Trophoblast cell (in vitro differentiated cells and primary cell): ENCODE measurements around the gene CACNA1B.

Experiments used
- DNase-seq, 2 donors: peaks; one replicate each; pipeline ENCODE4 v3.0.0-alpha.2; 2016
- H2AFZ ChIP-seq: 2 replicates; pipeline ENCODE4 v1.6.1; 2013; ENCODE audit warnings: low read length, moderate library complexity, mild to moderate bottlenecking; ENCODE audit not compliant: insufficient read depth, poor library complexity
- H2AK5ac ChIP-seq: 2 replicates; pipeline ENCODE4 v1.6.1; 2013; ENCODE audit warnings: mild to moderate bottlenecking, low read length
- H2BK120ac ChIP-seq: 2 replicates; pipeline ENCODE4 v1.6.1; 2013; ENCODE audit warnings: low read length, mild to moderate bottlenecking, moderate library complexity; ENCODE audit not compliant: insufficient read depth, poor library complexity
- H2BK12ac ChIP-seq: 2 replicates; pipeline ENCODE4 v1.6.1; 2013; ENCODE audit warnings: mild to moderate bottlenecking, low read length, moderate library complexity
- H2BK5ac ChIP-seq: 2 replicates; pipeline ENCODE4 v1.6.1; 2013; ENCODE audit warnings: low read length, low read depth, moderate library complexity, mild to moderate bottlenecking; ENCODE audit not compliant: poor library complexity
- H3K14ac ChIP-seq: 2 replicates; pipeline ENCODE4 v1.6.1; 2013; ENCODE audit warnings: mild to moderate bottlenecking, low read length
- H3K18ac ChIP-seq: 2 replicates; pipeline ENCODE4 v1.6.1; 2013; ENCODE audit warnings: mild to moderate bottlenecking, low read length
- H3K23ac ChIP-seq: 2 replicates; pipeline ENCODE4 v1.6.1; 2013; ENCODE audit warnings: low read length
- H3K27ac ChIP-seq: 2 replicates; pipeline ENCODE4 v1.5.1; 2013; ENCODE audit warnings: low read depth, mild to moderate bottlenecking, inconsistent platforms, low read length, moderate library complexity
- H3K27me3 ChIP-seq: 2 replicates; pipeline ENCODE4 v1.6.1; 2013; ENCODE audit warnings: inconsistent platforms, mild to moderate bottlenecking, low read length, moderate library complexity; ENCODE audit not compliant: insufficient read depth
- H3K36me3 ChIP-seq, 2 experiments: 1 replicate in 1 of 2; 2 replicates in 1 of 2; pipeline ENCODE4 v1.6.1; 2013; ENCODE audit warnings: low read length in 2 of 2, mild to moderate bottlenecking in 2 of 2, moderate library complexity in 1 of 2; ENCODE audit not compliant: insufficient read depth in 2 of 2, control insufficient read depth in 1 of 2
- H3K4ac ChIP-seq: 2 replicates; pipeline ENCODE4 v1.6.1; 2013; ENCODE audit warnings: low read depth, mild to moderate bottlenecking, low read length, moderate library complexity
- H3K4me1 ChIP-seq, 2 experiments: 1 replicate in 1 of 2; 2 replicates in 1 of 2; pipeline ENCODE4 v1.6.1; 2013; ENCODE audit warnings: low read length in 2 of 2, mild to moderate bottlenecking in 2 of 2, moderate library complexity in 1 of 2; ENCODE audit not compliant: insufficient read depth in 2 of 2, control insufficient read depth in 1 of 2
- H3K4me2 ChIP-seq: 2 replicates; pipeline ENCODE4 v1.6.1; 2013; ENCODE audit warnings: inconsistent platforms, mild to moderate bottlenecking, low read length, moderate library complexity
- H3K4me3 ChIP-seq: 2 replicates; pipeline ENCODE4 v1.5.1; 2013; ENCODE audit warnings: mild to moderate bottlenecking, low read depth, low read length, inconsistent platforms
- H3K79me1 ChIP-seq: one replicate; pipeline ENCODE4 v1.6.1; 2013; ENCODE audit warnings: low read length
- H3K79me2 ChIP-seq: 2 replicates; pipeline ENCODE4 v1.6.1; 2013; ENCODE audit warnings: low read length, mild to moderate bottlenecking; ENCODE audit not compliant: control insufficient read depth, insufficient read depth, poor library complexity
- H3K9ac ChIP-seq: 2 replicates; pipeline ENCODE4 v1.6.1; 2013; ENCODE audit warnings: mild to moderate bottlenecking, low read length
- H3K9me3 ChIP-seq: 2 replicates; pipeline ENCODE4 v1.6.1; 2013; ENCODE audit warnings: low read depth, mild to moderate bottlenecking, control low read depth, inconsistent platforms, low read length; ENCODE audit not compliant: insufficient read depth
- H4K12ac ChIP-seq: 2 replicates; pipeline ENCODE4 v1.6.1; 2013; ENCODE audit warnings: low read depth, mild to moderate bottlenecking, low read length, moderate library complexity
- H4K8ac ChIP-seq: 2 replicates; pipeline ENCODE4 v1.6.1; 2013; ENCODE audit warnings: low read depth, mild to moderate bottlenecking, low read length, moderate library complexity
- H4K91ac ChIP-seq: one replicate; pipeline ENCODE4 v1.6.1; 2013; ENCODE audit warnings: low read depth, mild to moderate bottlenecking, low read length, moderate library complexity
- WGBS: extraction: QIAGEN DNeasy Blood & Tissue Kit; methylation state at CpG from one replicate; pipeline ENCODE4 v1.1.7; 2013; ENCODE audit warnings: missing lambda C conversion rate; ENCODE audit not compliant: insufficient read length, insufficient coverage; ENCODE audit errors: extremely low coverage; 5-methylcytosine and 5-hydroxymethylcytosine counted together

Gene CACNA1B

DNA sequence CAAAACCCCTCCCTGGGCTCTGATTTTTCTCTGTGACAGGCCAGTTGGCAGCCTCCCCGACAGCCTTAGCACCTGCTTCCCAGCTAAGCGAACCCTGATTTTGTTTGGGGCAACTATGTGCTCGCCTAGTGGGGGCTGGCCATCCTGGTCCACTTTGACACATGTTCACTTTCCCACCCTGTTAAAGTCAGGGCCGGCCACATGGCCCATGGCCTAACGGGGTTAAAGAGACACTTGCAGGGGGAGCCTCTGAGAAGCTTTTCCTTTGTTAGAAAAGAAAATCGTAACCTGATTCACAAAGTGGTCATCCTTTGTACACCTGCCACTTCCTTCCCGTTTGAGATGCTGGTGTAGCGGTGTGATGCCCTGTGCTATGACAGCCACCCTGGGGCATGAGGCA lies 1.3 kb upstream of the CACNA1B start:
- no CpG with 5 or more reads among the region's 8 CpGs for WGBS
- H3K27ac ChIP-seq = no peak overlapping the region
- no peak overlapping the region for H2AFZ ChIP-seq

DNA sequence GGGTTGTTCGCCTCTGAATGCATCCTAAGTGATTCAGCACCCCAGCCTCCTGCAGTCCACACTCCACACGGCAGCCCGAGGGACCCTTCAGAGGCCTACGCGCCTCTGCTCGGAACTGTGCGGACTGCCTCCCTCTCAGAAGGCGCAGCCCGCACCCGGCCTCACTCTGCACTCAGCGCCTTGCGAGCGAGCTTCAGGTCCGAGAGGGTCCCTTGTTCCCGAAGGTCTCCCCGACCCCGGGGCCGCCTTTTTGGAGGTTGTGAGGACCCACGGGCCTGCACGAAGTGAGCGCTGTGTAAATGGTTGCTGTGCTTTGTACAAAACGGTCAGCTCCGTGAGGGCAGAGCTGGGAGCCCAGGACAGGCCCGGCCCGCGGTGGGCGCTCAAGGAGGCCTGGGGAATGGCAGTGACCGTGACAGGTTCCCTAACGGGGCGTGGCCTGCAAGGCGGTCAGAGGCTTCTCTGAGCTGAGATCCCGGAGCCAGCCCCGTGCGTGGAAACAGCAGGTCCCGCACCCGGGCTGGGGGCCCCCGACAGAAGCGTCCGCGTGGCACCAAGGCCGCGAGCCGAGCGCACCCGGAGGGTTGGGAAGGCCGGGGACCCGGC lies 698 bp upstream of the CACNA1B start:
- no peak overlapping the region for H3K4me2 ChIP-seq
- no peak overlapping the region for H2BK5ac ChIP-seq
- H2AK5ac ChIP-seq = no peak overlapping the region
- no peak overlapping the region for H3K4me3 ChIP-seq
- H3K18ac ChIP-seq = no peak overlapping the region
- H3K9ac ChIP-seq = no peak overlapping the region
- H2AFZ ChIP-seq = no peak overlapping the region
- H2BK120ac ChIP-seq = no peak overlapping the region
- no peak overlapping the region for H2BK12ac ChIP-seq
- no peaks in the 10 kb centered on the region for H3K79me2 ChIP-seq
- DNase-seq = no peak
- H3K36me3 ChIP-seq = no peaks in the 10 kb centered on the region
- peaks cover 50% of the 10 kb centered on the region for H3K9me3 ChIP-seq
- H4K8ac ChIP-seq = no peak overlapping the region
- no CpG with 5 or more reads among the region's 47 CpGs for WGBS
- no peaks in the 10 kb centered on the region for H3K79me1 ChIP-seq
- peaks cover 16% of the 10 kb centered on the region for H3K27me3 ChIP-seq
- H3K23ac ChIP-seq = no peak overlapping the region
- H3K14ac ChIP-seq = no peak overlapping the region
- H3K4ac ChIP-seq = no peak overlapping the region
- no peak overlapping the region for H4K12ac ChIP-seq
- H3K27ac ChIP-seq = no peak overlapping the region
- no peak overlapping the region for H4K91ac ChIP-seq
- H3K4me1 ChIP-seq = peaks cover 3 to 4% of the 10 kb centered on the region in 2 experiments

More for the DNA sequence above, 1.3 kb upstream of the CACNA1B start:
- Histone ChIP-seq H3K4me1 (peaks cover 3 to 4% of the 10 kb centered on the region in 2 experiments), H3K79me2 (no peaks in the 10 kb centered on the region), H4K91ac (no peak overlapping the region), H4K8ac (no peak overlapping the region), H3K4me2 (no peak overlapping the region), H3K9ac (no peak overlapping the region), H3K14ac (no peak overlapping the region), H2BK120ac (no peak overlapping the region), H4K12ac (no peak overlapping the region), H2BK5ac (no peak overlapping the region), H2AK5ac (no peak overlapping the region), H3K79me1 (no peaks in the 10 kb centered on the region), H3K27me3 (peaks cover 16% of the 10 kb centered on the region), H3K18ac (no peak overlapping the region), H2BK12ac (no peak overlapping the region), H3K36me3 (no peaks in the 10 kb centered on the region), H3K4ac (no peak overlapping the region), H3K4me3 (no peak overlapping the region), H3K9me3 (peaks cover 45% of the 10 kb centered on the region), H3K23ac (no peak overlapping the region)
- DNase-seq = no peak

DNA sequence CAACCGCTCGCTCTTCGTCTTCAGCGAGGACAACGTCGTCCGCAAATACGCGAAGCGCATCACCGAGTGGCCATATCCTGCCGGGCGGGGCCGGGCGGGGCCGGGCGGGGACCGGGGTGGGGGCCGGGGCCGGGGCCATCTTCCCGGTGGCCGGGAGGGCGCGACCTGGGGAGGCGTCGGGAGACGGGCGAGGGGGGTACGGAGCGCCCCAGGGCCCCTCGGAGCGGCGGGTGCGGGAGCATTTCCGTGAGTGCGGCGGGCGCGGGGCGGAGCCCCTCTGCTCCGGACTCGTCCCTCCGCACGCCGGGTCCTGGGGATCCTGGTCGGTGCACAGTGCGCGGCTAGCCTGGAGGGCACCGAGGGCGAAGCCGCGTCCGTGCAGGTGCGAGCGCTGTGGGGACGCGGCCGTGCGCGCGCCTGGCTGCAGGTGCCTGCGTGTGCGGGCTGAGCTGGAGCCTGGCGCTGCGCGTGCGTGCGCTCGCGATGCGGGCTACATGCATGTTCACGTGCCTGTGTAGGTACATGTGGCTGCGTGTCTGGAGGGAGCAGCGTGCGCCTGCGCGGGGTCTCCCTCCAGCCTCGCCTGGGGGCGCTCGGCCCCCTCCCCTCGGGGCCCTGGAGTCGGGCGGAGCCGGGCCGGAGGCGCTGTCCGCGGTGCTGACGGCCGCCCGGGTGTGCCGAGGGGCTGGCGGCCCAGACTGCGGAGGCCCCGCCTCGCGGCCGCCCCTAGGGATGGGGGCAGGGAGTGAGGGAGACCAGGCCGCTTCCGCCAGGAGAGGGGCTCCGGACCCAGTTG lies 762 bp downstream of the CACNA1B start:
- Histone ChIP-seq H2AK5ac (no peak overlapping the region), H3K4me2 (peak overlapping the region; percentile 76), H3K4ac (no peak overlapping the region), H3K4me1 (peaks cover 3 to 4% of the 10 kb centered on the region in 2 experiments), H3K79me1 (no peaks in the 10 kb centered on the region), H2BK5ac (no peak overlapping the region), H3K23ac (no peak overlapping the region), H3K14ac (no peak overlapping the region), H4K12ac (no peak overlapping the region), H4K91ac (no peak overlapping the region), H3K27me3 (peaks cover 16% of the 10 kb centered on the region), H3K9me3 (peaks cover 51% of the 10 kb centered on the region), H4K8ac (no peak overlapping the region), H3K4me3 (peak overlapping the region; percentile 40), H2BK12ac (no peak overlapping the region), H2BK120ac (no peak overlapping the region), H3K36me3 (no peaks in the 10 kb centered on the region), H3K18ac (no peak overlapping the region), H3K79me2 (no peaks in the 10 kb centered on the region), H3K9ac (no peak overlapping the region), H3K27ac (no peak overlapping the region), H2AFZ (no peak overlapping the region)
- no CpG with 5 or more reads among the region's 101 CpGs for WGBS
- peak; percentile 4 to 36 for DNase-seq

DNA sequence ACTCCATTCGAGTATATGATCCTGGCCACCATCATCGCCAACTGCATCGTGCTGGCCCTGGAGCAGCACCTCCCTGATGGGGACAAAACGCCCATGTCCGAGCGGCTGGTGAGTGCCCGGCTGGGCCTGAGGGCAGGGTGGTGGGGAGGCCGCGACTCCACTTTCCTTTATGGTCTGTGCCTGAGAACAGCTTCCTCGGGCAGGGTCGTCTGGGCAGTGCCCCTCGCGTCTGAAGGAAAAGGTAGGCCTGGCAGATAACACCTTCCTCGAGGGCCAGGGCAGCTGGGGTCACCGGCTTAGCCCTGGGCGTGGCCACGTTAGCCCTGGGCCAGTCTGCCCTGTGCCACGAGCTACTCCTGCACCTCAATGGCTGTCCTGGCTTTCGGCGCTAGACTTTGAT lies 1.5 kb downstream of the CACNA1B start:
- H3K27me3 ChIP-seq = peaks cover 16% of the 10 kb centered on the region
- no peaks in the 10 kb centered on the region for H3K36me3 ChIP-seq
- H4K91ac ChIP-seq = no peak overlapping the region
- H3K79me1 ChIP-seq = no peaks in the 10 kb centered on the region
- no peak overlapping the region for H2BK5ac ChIP-seq
- H2AFZ ChIP-seq = no peak overlapping the region
- no CpG with 5 or more reads among the region's 20 CpGs for WGBS
- H3K4me1 ChIP-seq = peaks cover 3 to 4% of the 10 kb centered on the region in 2 experiments
- H4K12ac ChIP-seq = no peak overlapping the region
- H3K9ac ChIP-seq = no peak overlapping the region
- H2BK120ac ChIP-seq = no peak overlapping the region
- no peak overlapping the region for H3K18ac ChIP-seq
- H2BK12ac ChIP-seq = no peak overlapping the region
- no peak overlapping the region for H3K4me3 ChIP-seq
- no peaks in the 10 kb centered on the region for H3K79me2 ChIP-seq
- H4K8ac ChIP-seq = no peak overlapping the region
- H3K4me2 ChIP-seq = no peak overlapping the region
- no peak overlapping the region for H3K23ac ChIP-seq
- H2AK5ac ChIP-seq = no peak overlapping the region
- no peak for DNase-seq
- H3K9me3 ChIP-seq = peaks cover 48% of the 10 kb centered on the region
- H3K27ac ChIP-seq = no peak overlapping the region
- H3K14ac ChIP-seq = no peak overlapping the region
- no peak overlapping the region for H3K4ac ChIP-seq
